Thyroid gland (tissue), 4 donors: ENCODE measurements around the gene MSMP. TPM values are rescaled to one million over a fixed set of nuclear protein-coding genes. Genes with fewer than 3 reads are reported as not detected.

ENCODE experiments used
- DNase-seq, 2 donors: peaks; one replicate each; pipeline ENCODE4 v3.0.0-alpha.2; 2019
- H3K27ac ChIP-seq, 3 donors: fragments of 200-600 bp; sonication (generic); 1 replicate in 2 of 3; 2 replicates in 1 of 3; pipeline ENCODE4 v1.5.1; 2016 to 2019; ENCODE audit warnings: mild to moderate bottlenecking in 1 of 3, moderate library complexity in 1 of 3
- H3K27me3 ChIP-seq: fragments of 200-600 bp; sonication (generic); one replicate; pipeline ENCODE4 v1.5.1; 2019
- H3K36me3 ChIP-seq, 2 donors: fragments of 200-600 bp; sonication (generic); one replicate each; pipeline ENCODE4 v1.5.1; 2016 to 2019
- H3K4me1 ChIP-seq, 2 donors: fragments of 200-600 bp; sonication (generic); one replicate each; pipeline ENCODE4 v1.5.1; 2017 to 2019
- H3K4me3 ChIP-seq, 3 donors: fragments of 200-600 bp; sonication (generic); replicated peaks in 1 of 3; 1 replicate in 2 of 3; 2 replicates in 1 of 3; pipeline ENCODE4 v1.5.1; 2016; ENCODE audit warnings: mild to moderate bottlenecking in 1 of 3
- H3K9me3 ChIP-seq: fragments of 200-600 bp; sonication (generic); one replicate; pipeline ENCODE4 v1.5.1; 2017
- CTCF ChIP-seq, 6 experiments: fragments of 200-600 bp in 3 of 6; fragments of 450-650 bp in 3 of 6; sonication (generic) in 3 of 6; IDR thresholded peaks; one replicate each; pipeline ENCODE4 v1.5.1; 2016 to 2019; ENCODE audit warnings: antibody characterized with exemption in 6 of 6, mild to moderate bottlenecking in 2 of 6, inconsistent platforms in 1 of 6, moderate library complexity in 1 of 6
- POLR2A ChIP-seq, 2 donors: fragments of 450-650 bp; IDR thresholded peaks; one replicate each; pipeline ENCODE4 v1.6.1; 2017; ENCODE audit warnings: antibody characterized with exemption in 2 of 2, mild to moderate bottlenecking in 2 of 2, moderate library complexity in 1 of 2
- WGBS, 2 donors: methylation state at CpG; one replicate each; pipeline ENCODE4 v1.1.5; 2017; 5-methylcytosine and 5-hydroxymethylcytosine counted together
- intact Hi-C: fragments of 100-400 bp; cut with DNase I; formaldehyde crosslinking; loops from one replicate; pipeline ENCODE4 v1.15.1; 2023
- total RNA-seq, 4 donors: library from RNA; depleted of rRNA; stranded (reverse); fragments of >200 nt; gene quantifications; one replicate each; pipeline ENCODE4 v1.2.3, GENCODE V29; 2016

The MSMP gene
- total RNA-seq, 4 donors from 2014 or later, result 0.67 TPM; not detected in 3

- H3K9me3 ChIP-seq, result no peaks in the 10 kb centered on the region
- 10% methylated on average over 3 of the region's 3 CpGs for WGBS, 2 donors
- peak; percentile 49 to 50 for DNase-seq
- TF ChIP-seq CTCF (IDR thresholded peaks at IDR 0.05), result no peak
- peak in 1 of 2 donors; percentile 22 for TF ChIP-seq POLR2A (IDR thresholded peaks at IDR 0.05)
- H3K4me3 ChIP-seq, result no peak overlapping the region
- no peaks in the 10 kb centered on the region for H3K27me3 ChIP-seq
- peak overlapping the region; percentile 81 to 93 (median 88) for H3K27ac ChIP-seq
- intact Hi-C loops, result no loop called here
- peaks cover 1 to 8% of the 10 kb centered on the region in 2 donors for H3K36me3 ChIP-seq
- H3K4me1 ChIP-seq, result peaks cover 42 to 54% of the 10 kb centered on the region in 2 donors
Observed at GRCh38 chr9:35758475-35759050, 4.5 kb upstream of the MSMP start.

GRCh38 chr9:35757892-35758275, 3.8 kb upstream of the MSMP start:
- intact Hi-C loops, result no loop called here
- Histone ChIP-seq H3K9me3 (no peaks in the 10 kb centered on the region), H3K36me3 (peaks cover 8 to 14% of the 10 kb centered on the region in 2 donors), H3K4me3 (no peak overlapping the region), H3K27ac (peak overlapping the region; percentile 81 to 93 (median 88)), H3K4me1 (peaks cover 36 to 49% of the 10 kb centered on the region in 2 donors), H3K27me3 (no peaks in the 10 kb centered on the region)
- DNase-seq, result no peak
- TF ChIP-seq POLR2A (IDR thresholded peaks at IDR 0.05), result no peak

GRCh38 chr9:35757226-35757891, 3.3 kb upstream of the MSMP start:
- Histone ChIP-seq H3K27ac (peak overlapping the region; percentile 81 to 93 (median 88)), H3K27me3 (no peaks in the 10 kb centered on the region), H3K4me1 (peaks cover 31 to 43% of the 10 kb centered on the region in 2 donors), H3K4me3 (peak overlapping the region in 2 of 3 donors; percentile 47 to 73), H3K36me3 (peaks cover 13 to 20% of the 10 kb centered on the region in 2 donors), H3K9me3 (no peaks in the 10 kb centered on the region)
- intact Hi-C loops, result no loop called here
- DNase-seq, result peak; percentile 47 to 50
- WGBS, 2 donors, result 2 to 3% methylated on average over 18 of the region's 20 CpGs
- TF ChIP-seq POLR2A (IDR thresholded peaks at IDR 0.05) (no peak), CTCF (IDR thresholded peaks at IDR 0.05) (no peak)

GRCh38 chr9:35756275-35757225, 2.5 kb upstream of the MSMP start:
- Histone ChIP-seq H3K36me3 (peaks cover 20 to 28% of the 10 kb centered on the region in 2 donors), H3K4me1 (peaks cover 29 to 43% of the 10 kb centered on the region in 2 donors), H3K9me3 (no peaks in the 10 kb centered on the region), H3K4me3 (peak overlapping the region in 2 of 3 donors; percentile 47 to 73), H3K27ac (peak overlapping the region; percentile 81 to 93 (median 88)), H3K27me3 (no peaks in the 10 kb centered on the region)
- TF ChIP-seq CTCF (IDR thresholded peaks at IDR 0.05) (peak in 5 of 6 experiments; percentile 16 to 78 (median 60)), POLR2A (IDR thresholded peaks at IDR 0.05) (peak in 1 of 2 donors; percentile 50)
- DNase-seq, result peak; percentile 81
- intact Hi-C loops, result no loop called here
- 14 to 25% methylated on average over 21 to 29 of the region's 48 CpGs for WGBS, 2 donors

- peaks cover 23 to 37% of the 10 kb centered on the region in 2 donors for H3K36me3 ChIP-seq
- intact Hi-C loops, result no loop called here
Observed at GRCh38 chr9:35755071-35755470, 995 bp upstream of the MSMP start.

More at GRCh38 chr9:35755071-35755470, 995 bp upstream of the MSMP start:
- Histone ChIP-seq H3K4me3 (no peak overlapping the region), H3K27me3 (no peaks in the 10 kb centered on the region), H3K4me1 (peaks cover 27 to 44% of the 10 kb centered on the region in 2 donors), H3K9me3 (no peaks in the 10 kb centered on the region), H3K27ac (no peak overlapping the region)
- no peak for TF ChIP-seq POLR2A (IDR thresholded peaks at IDR 0.05)
- TF ChIP-seq CTCF (IDR thresholded peaks at IDR 0.05), result no peak
- WGBS, 2 donors, result 93 to 98% methylated on average over 4 of the region's 4 CpGs
- no peak for DNase-seq
